Smooth muscle cell (in vitro differentiated cells): Measurements from ENCODE around the gene TAS1R1. TPM values are rescaled to one million over a fixed set of nuclear protein-coding genes. Genes with fewer than 3 reads are reported as not detected.

ENCODE experiments used
- DNase-seq: peaks from one replicate; lab custom pipeline; 2025; ENCODE audit not compliant: unreplicated experiment; lab: John Stamatoyannopoulos, UW
- H2AFZ ChIP-seq: fragments of 200-600 bp; sonication (generic); 2 replicates; pipeline ENCODE4 v1.6.0; 2016; ENCODE audit warnings: antibody characterized with exemption, low read depth, mild to moderate bottlenecking
- H3F3A ChIP-seq: fragments of 200-600 bp; sonication (generic); 2 replicates; pipeline ENCODE4 v1.6.0; 2017; ENCODE audit warnings: antibody characterized with exemption, low read depth
- H3K27ac ChIP-seq: fragments of 200-600 bp; sonication (generic); 2 replicates; pipeline ENCODE4 v1.5.1; 2016; ENCODE audit warnings: low read depth, mild to moderate bottlenecking
- H3K27me3 ChIP-seq: fragments of 200-600 bp; sonication (generic); 2 replicates; pipeline ENCODE4 v1.6.1; 2016; ENCODE audit warnings: low read depth, mild to moderate bottlenecking
- H3K36me3 ChIP-seq: fragments of 200-600 bp; sonication (generic); 2 replicates; pipeline ENCODE4 v1.5.1; 2016; ENCODE audit warnings: low read depth
- H3K4me1 ChIP-seq: fragments of 200-600 bp; sonication (generic); 2 replicates; pipeline ENCODE4 v1.5.1; 2016; ENCODE audit warnings: low read depth
- H3K4me2 ChIP-seq: fragments of 200-600 bp; sonication (generic); 2 replicates; pipeline ENCODE4 v1.6.0; 2016; ENCODE audit warnings: mild to moderate bottlenecking
- H3K4me3 ChIP-seq: fragments of 200-600 bp; sonication (generic); 2 replicates; pipeline ENCODE4 v1.5.1; 2016; ENCODE audit warnings: mild to moderate bottlenecking
- H3K79me2 ChIP-seq: fragments of 200-600 bp; sonication (generic); 2 replicates; pipeline ENCODE4 v1.6.0; 2016; ENCODE audit warnings: low read depth, mild to moderate bottlenecking
- H3K9ac ChIP-seq: fragments of 200-600 bp; sonication (generic); 2 replicates; pipeline ENCODE4 v1.6.0; 2016; ENCODE audit warnings: low read depth
- H3K9me3 ChIP-seq: fragments of 200-600 bp; sonication (generic); replicated peaks from 2 replicates; pipeline ENCODE4 v1.5.1; 2016; ENCODE audit warnings: low read depth
- H4K20me1 ChIP-seq: fragments of 200-600 bp; sonication (generic); 2 replicates; pipeline ENCODE4 v1.6.0; 2016; ENCODE audit warnings: low read depth
- CTCF ChIP-seq: fragments of 200-600 bp; sonication (generic); IDR thresholded peaks from 2 replicates; pipeline ENCODE4 v1.5.1; 2017; ENCODE audit warnings: borderline replicate concordance, mild to moderate bottlenecking, antibody characterized with exemption; ENCODE audit not compliant: insufficient read depth, poor library complexity, severe bottlenecking
- WGBS: methylation state at CpG from one replicate; pipeline ENCODE4 v1.1.7; 2016; ENCODE audit warnings: low lambda C conversion rate; 5-methylcytosine and 5-hydroxymethylcytosine counted together
- polyA plus RNA-seq: library from polyadenylated mRNA; unstranded; fragments of >200 nt; fragmentation: Nextera tagmentation; extraction: Ambion mirVana; gene quantifications from 2 replicates; pipeline ENCODE4 v1.2.1, GENCODE V29; 2016
- total RNA-seq: library from RNA; depleted of rRNA; stranded (reverse); fragments of >200 nt; gene quantifications from 2 replicates; pipeline ENCODE4 v1.2.3, GENCODE V29; 2014

TAS1R1 gene
- total and polyA plus RNA-seq, 2 experiments from 2014 or later: 0.27 TPM; not detected in 1

- no peak overlapping the region for H3K4me2 ChIP-seq
- H3K27me3 ChIP-seq: no peaks in the 10 kb centered on the region
- H4K20me1 ChIP-seq: peaks cover 78% of the 10 kb centered on the region
- peaks cover 2% of the 10 kb centered on the region for H3K4me1 ChIP-seq
- H2AFZ ChIP-seq: no peak overlapping the region
- H3K79me2 ChIP-seq: peaks cover 30% of the 10 kb centered on the region
- 95% methylated on average over 11 of the region's 11 CpGs for WGBS
- DNase-seq: no peak
- no peaks in the 10 kb centered on the region for H3F3A ChIP-seq
- no peak overlapping the region for H3K4me3 ChIP-seq
- H3K9me3 ChIP-seq: no peaks in the 10 kb centered on the region
- H3K27ac ChIP-seq: no peak overlapping the region
- H3K9ac ChIP-seq: no peak overlapping the region
- H3K36me3 ChIP-seq: no peaks in the 10 kb centered on the region
- no peak for TF ChIP-seq CTCF
These were observed 40.1 kb downstream of the TAS1R1 start for GRCh38 chr1:6594977-6595740.

- no peak overlapping the region for H3K4me3 ChIP-seq
- no peak overlapping the region for H3K4me2 ChIP-seq
- peaks cover 37% of the 10 kb centered on the region for H3K79me2 ChIP-seq
- 92% methylated on average over 7 of the region's 7 CpGs for WGBS
- H3K36me3 ChIP-seq: no peaks in the 10 kb centered on the region
- H2AFZ ChIP-seq: no peak overlapping the region
- no peaks in the 10 kb centered on the region for H3K27me3 ChIP-seq
- no peak overlapping the region for H3K9ac ChIP-seq
- H3K27ac ChIP-seq: no peak overlapping the region
- no peaks in the 10 kb centered on the region for H3F3A ChIP-seq
- no peaks in the 10 kb centered on the region for H3K9me3 ChIP-seq
- peaks cover 80% of the 10 kb centered on the region for H4K20me1 ChIP-seq
- peaks cover 13% of the 10 kb centered on the region for H3K4me1 ChIP-seq
- TF ChIP-seq CTCF: no peak
- DNase-seq: no peak
These were observed 41.2 kb downstream of the TAS1R1 start for GRCh38 chr1:6596351-6596750.

GRCh38 chr1:6596886-6597776 lies 42.0 kb downstream of the TAS1R1 start:
- Histone ChIP-seq H3K27ac (no peak overlapping the region), H4K20me1 (peaks cover 81% of the 10 kb centered on the region), H3K79me2 (peaks cover 44% of the 10 kb centered on the region), H3K9me3 (no peaks in the 10 kb centered on the region), H3K4me1 (peaks cover 13% of the 10 kb centered on the region), H3K4me3 (no peak overlapping the region), H3K4me2 (no peak overlapping the region), H3K27me3 (no peaks in the 10 kb centered on the region), H2AFZ (no peak overlapping the region), H3K9ac (no peak overlapping the region), H3K36me3 (no peaks in the 10 kb centered on the region), H3F3A (no peaks in the 10 kb centered on the region)
- no peak for TF ChIP-seq CTCF
- no peak for DNase-seq
- WGBS: 74% methylated on average over 15 of the region's 15 CpGs
